ENCODE results near the gene WHRN.

GRCh38 chr9:114431003-114431402 lies 74.3 kb downstream of the WHRN start:
- TF ChIP-seq FOXK2 (IDR thresholded peaks at IDR 0.05) (no peak), FOXM1 (IDR thresholded peaks at IDR 0.05; ENCODE audit: borderline replicate concordance) (no peak)

Data from HEK293T (cell line).